ENCODE data around the gene CHST7.
A peak's percentile ranks its signal among the peaks of the same experiment; 100 is the strongest.

CHST7 gene

GRCh38 chrX:46610070-46610658, 36.6 kb downstream of the CHST7 start:
- no peak for DNase-seq

GRCh38 chrX:46611658-46612362, 38.2 kb downstream of the CHST7 start:
- no peak for DNase-seq

DNA sequence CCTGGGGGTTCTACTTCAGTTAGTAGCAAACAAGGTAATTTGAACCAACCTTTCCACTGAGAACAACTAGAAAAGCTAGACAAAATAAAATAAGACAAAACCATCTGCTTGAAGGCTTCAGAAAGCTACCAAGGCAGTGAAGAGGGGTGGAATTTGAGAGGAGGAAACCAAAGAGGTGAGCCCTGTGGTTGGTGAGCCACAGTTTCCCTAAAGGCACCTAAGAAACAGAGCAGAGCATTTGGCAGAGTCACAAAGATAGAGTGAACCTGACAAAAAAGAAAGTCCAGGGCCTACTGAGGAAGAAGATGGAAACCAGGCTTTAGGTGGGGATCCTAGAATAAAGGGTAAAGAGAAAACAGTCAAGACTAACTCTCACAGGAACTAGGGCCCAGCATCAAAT, 44.3 kb downstream of the CHST7 start:
- DNase-seq: no peak

- DNase-seq: no peak
Observed at GRCh38 chrX:46618947-46619346, 45.4 kb downstream of the CHST7 start.

DNA sequence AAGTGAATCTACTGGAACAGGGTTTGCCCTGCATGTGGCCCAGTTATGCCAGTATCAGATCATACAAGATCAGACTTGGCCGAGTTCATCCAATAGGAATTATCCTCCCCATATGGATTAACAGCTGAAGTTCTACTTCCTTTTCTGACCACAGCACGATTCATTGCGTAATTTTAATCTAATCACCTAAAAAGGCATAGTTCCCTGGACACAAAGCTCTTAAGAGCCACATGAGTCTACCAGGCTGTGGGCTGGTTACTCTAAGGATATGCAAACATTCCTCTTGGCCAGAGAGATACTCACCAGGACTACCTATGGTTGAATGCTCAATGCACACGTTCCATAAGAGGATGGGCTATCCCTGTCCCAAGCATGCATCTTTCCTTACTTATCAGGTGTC, 46.9 kb downstream of the CHST7 start:
- no peak for DNase-seq

GRCh38 chrX:46621572-46621971, 48.0 kb downstream of the CHST7 start:
- DNase-seq: no peak

GRCh38 chrX:46624090-46624786, 50.7 kb downstream of the CHST7 start:
- no peak for DNase-seq

DNA sequence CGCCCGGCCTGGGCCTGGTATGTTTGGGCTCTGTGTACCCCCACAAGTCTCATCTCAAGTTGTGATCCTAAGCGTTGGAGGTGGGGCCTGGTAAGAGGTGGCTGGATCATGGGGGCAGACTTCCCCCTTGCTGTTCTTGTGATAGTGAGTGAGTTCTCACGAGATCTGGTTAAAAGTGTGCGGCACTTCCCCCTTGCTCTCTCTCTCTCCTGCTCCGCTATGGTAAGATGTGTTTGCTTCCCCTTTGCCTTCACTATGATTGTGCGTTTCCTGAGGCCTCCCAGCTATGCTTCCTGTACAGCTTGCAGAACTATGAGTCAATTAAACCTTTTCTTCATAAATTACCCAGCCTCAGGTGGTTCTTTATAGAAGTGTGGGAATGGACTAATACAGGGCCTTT, 53.0 kb downstream of the CHST7 start:
- DNase-seq: peak; percentile 65 to 92

- no peak for DNase-seq
Observed at GRCh38 chrX:46627062-46627461, 53.5 kb downstream of the CHST7 start.

GRCh38 chrX:46627711-46628419, 54.3 kb downstream of the CHST7 start:
- DNase-seq: peak; percentile 46 to 81

DNA sequence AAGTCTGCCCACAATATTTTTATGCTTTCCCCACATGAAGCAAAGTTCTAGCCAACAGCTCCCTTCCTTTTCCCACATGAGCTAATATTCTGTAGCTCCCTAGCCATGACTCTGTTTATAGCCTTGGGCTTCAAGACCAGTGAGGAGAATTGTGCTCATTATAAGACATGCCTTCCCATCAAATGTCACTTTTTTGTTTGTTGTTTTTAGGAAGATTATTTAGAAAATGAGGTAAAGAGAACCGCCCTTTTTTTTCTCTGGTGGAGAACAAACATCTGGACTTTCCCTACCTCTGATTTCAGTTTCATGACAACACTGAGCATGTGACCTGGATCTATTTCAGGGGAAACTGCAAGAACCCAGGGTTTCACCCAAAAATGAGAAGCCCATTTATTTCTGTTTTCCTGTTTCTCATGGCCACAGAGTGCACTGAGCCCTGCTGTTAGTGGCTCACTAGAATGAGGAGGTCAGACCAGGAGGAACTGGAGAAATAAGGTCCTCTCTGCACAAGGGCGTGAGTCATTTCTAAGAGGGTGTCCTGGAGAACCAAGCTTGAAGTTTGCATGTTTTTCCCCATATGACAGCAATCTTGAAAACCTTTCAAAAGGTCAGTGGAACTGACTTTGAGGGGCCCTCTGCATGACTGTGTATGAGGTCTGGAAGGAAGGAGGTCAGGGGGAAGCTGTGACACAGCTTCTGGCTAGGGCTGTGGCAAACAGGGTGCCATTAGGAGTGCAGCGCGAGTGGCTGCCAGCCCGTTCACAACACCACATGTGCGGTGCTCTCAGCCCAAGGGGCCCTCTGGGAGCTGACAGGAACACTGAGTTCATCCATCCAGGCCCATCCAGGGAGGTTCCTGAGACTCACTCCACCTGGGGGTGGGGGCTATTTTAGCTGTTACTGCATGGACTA, 55.2 kb downstream of the CHST7 start:
- DNase-seq: peak; percentile 78 to 96

DNA sequence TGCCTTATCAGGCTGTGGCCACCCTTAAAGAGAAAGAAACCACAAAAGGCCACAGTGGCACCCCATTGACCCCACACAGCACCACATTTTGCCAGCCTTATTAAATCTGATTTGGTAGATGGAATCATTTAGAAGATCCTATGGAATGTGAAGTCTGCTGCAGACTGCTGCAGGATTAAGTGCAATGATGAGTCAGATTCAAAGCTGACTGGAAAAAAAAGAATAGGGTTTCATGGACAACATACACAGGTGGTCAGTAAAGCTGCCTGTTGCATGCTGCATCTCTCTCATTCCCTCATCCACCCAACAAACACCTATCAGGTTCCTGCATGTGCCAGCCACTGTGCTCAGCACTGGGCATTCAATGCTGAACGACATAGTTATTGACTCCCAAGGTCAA, 56.6 kb downstream of the CHST7 start:
- no peak for DNase-seq

DNA sequence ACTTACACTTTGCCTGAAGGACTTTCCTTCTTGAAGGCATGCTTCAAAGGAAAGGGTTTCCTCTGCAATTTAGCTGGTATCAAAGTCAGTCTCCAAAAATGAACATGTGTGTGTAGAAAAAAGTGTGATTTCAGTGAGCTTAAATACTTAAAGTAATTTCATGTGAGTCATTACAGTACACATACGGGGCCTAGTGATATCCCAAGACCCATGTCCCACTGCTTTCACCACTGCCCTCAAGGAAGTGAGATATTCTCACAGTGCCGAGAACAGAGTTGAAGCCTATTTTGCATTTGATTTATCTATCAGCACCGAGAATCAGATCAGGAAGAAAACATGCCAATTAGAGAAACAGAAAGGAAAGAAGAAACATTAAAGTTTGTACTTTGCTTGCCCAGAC, 61.0 kb downstream of the CHST7 start:
- DNase-seq: no peak

DNA sequence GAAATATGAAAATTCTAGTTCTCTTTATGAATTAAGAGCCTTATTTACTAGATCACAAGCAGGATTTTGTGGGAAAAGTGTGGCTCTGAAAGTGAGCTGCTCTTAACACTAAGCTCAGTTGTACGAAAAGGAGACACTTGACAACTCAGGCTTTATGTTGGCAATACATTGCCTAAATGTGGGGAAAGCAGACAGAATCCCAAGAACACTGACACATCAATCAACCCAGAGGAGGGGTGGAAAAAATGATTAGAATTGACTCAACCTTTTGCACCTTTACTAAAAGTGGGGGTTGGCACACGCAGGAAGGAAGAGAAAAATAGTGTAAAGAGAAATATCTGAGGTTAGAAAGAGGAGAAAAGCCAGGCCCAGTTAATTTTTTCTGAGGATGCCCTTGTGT, 61.6 kb downstream of the CHST7 start:
- DNase-seq: no peak

GRCh38 chrX:46636223-46636622, 62.7 kb downstream of the CHST7 start:
- DNase-seq: no peak

DNA sequence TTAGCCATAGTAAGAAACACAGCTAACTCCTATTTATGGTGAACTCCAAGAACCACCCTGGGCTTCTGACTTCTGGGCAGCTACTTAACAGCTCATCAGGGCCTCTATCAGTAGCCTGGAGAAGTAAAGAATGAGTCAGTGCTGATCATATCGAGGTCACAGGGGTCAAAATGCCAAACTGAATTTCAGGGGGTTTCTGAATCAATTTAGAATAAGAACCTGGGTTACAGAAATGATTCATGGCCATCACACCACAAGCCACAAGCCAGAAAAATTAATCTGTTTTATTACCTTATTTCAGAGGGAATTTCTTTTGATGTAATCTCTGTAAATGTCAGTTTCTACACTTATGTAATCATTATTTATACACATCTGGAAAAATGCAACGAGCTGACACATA, 64.4 kb downstream of the CHST7 start:
- peak; percentile 45 to 72 for DNase-seq

GRCh38 chrX:46642145-46642544, 68.6 kb downstream of the CHST7 start:
- no peak for DNase-seq

GRCh38 chrX:46643636-46644035, 70.1 kb downstream of the CHST7 start:
- DNase-seq: no peak

- DNase-seq: no peak
Observed at GRCh38 chrX:46645614-46646013, 72.0 kb downstream of the CHST7 start.

DNA sequence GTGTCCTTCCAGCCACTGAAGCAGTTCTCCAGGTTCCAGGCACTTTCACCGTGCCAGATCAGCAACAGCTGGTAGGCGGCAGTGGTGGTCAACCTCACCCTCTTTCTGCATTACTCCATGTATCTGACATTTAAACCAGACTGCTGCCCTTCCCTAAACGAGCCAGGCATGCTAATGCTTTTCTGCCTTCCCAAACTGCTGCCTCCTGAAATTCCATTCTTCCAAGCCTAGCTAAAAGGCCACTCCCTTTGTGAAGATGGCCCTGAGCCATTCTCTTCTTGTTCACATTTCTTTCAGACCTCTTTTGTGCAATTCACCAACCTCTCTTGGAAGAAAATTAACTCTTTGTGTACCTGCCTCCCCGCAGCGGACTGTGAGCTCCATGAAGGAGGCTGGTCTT, 73.7 kb downstream of the CHST7 start:
- DNase-seq: no peak

All from inflammatory macrophage treated with lipopolysaccharide for 1 hour (primary cell).